OCI-LY1 (cell line): ENCODE results near the gene FRY.

Experiments
- H2AFZ ChIP-seq: fragments of 200-600 bp; sonication (generic), shearing (Covaris generic); 2 replicates; pipeline ENCODE4 v1.6.0; 2014; ENCODE audit warnings: antibody characterized with exemption, mild to moderate bottlenecking, low read length
- H3F3A ChIP-seq: fragments of 200-600 bp; sonication (generic), shearing (Covaris generic); 2 replicates; pipeline ENCODE4 v1.6.0; 2014; ENCODE audit warnings: mild to moderate bottlenecking, antibody characterized with exemption, low read length, moderate library complexity; ENCODE audit not compliant: insufficient read depth
- H3K27ac ChIP-seq: fragments of 200-600 bp; sonication (generic); 2 replicates; pipeline ENCODE4 v1.5.1; 2014; ENCODE audit warnings: low read length, mixed run types, mild to moderate bottlenecking, low read depth; ENCODE audit not compliant: poor library complexity, severe bottlenecking
- H3K27me3 ChIP-seq: fragments of 200-600 bp; sonication (generic); 2 replicates; pipeline ENCODE4 v1.6.0; 2014; ENCODE audit warnings: antibody characterized with exemption, mild to moderate bottlenecking, low read length, moderate library complexity; ENCODE audit not compliant: insufficient read depth
- H3K36me3 ChIP-seq: fragments of 200-600 bp; sonication (generic); 2 replicates; pipeline ENCODE4 v1.6.1; 2014; ENCODE audit warnings: mild to moderate bottlenecking, antibody characterized with exemption, low read length, moderate library complexity, mixed read lengths; ENCODE audit not compliant: insufficient read depth
- H3K4me1 ChIP-seq: fragments of 200-600 bp; sonication (generic); 2 replicates; pipeline ENCODE4 v1.5.1; 2014; ENCODE audit warnings: mild to moderate bottlenecking, low read length, moderate library complexity; ENCODE audit not compliant: insufficient read depth, severe bottlenecking
- H3K4me2 ChIP-seq: fragments of 200-600 bp; sonication (generic), shearing (Covaris generic); 2 replicates; pipeline ENCODE4 v1.6.1; 2014; ENCODE audit warnings: low read length
- H3K4me3 ChIP-seq: fragments of 200-600 bp; sonication (generic); 2 replicates; pipeline ENCODE4 v1.5.1; 2014; ENCODE audit warnings: low read length, low read depth, mild to moderate bottlenecking, mixed read lengths; ENCODE audit not compliant: poor library complexity, severe bottlenecking
- H3K79me2 ChIP-seq: fragments of 200-600 bp; shearing (Covaris generic); 2 replicates; pipeline ENCODE4 v1.6.1; 2016; ENCODE audit warnings: mixed run types, low read length, mixed read lengths; ENCODE audit not compliant: insufficient read depth
- H3K9ac ChIP-seq: fragments of 200-600 bp; sonication (generic), shearing (Covaris generic); 2 replicates; pipeline ENCODE4 v1.6.1; 2014; ENCODE audit warnings: mild to moderate bottlenecking, low read length, mixed read lengths
- H3K9me2 ChIP-seq: fragments of 200-600 bp; sonication (generic), shearing (Covaris generic); 2 replicates; pipeline ENCODE4 v1.6.1; 2014; ENCODE audit warnings: low read depth, mild to moderate bottlenecking, low read length, mixed read lengths
- H3K9me3 ChIP-seq: fragments of 200-600 bp; shearing (Covaris generic); 2 replicates; pipeline ENCODE4 v1.6.1; 2014; ENCODE audit warnings: low read length, mixed read lengths
- H4K20me1 ChIP-seq: fragments of 200-600 bp; sonication (generic), shearing (Covaris generic); 2 replicates; pipeline ENCODE4 v1.6.0; 2016; ENCODE audit warnings: mild to moderate bottlenecking, low read length; ENCODE audit not compliant: insufficient read depth
- EZH2 ChIP-seq: fragments of 200-600 bp; sonication (generic), shearing (Covaris generic); IDR thresholded peaks from 2 replicates; pipeline ENCODE4 v1.8.0; 2017; ENCODE audit warnings: borderline replicate concordance, mixed run types, mild to moderate bottlenecking, antibody characterized with exemption, low read length, moderate library complexity, mixed read lengths
- TF ChIP-seq, protein P1 (sequence below): fragments of 200-600 bp; sonication (generic), shearing (Covaris generic); IDR thresholded peaks from 2 replicates; pipeline ENCODE4 v1.5.1; 2017; ENCODE audit warnings: mild to moderate bottlenecking, antibody characterized with exemption, low read length, moderate library complexity, mixed read lengths

The FRY gene

DNA sequence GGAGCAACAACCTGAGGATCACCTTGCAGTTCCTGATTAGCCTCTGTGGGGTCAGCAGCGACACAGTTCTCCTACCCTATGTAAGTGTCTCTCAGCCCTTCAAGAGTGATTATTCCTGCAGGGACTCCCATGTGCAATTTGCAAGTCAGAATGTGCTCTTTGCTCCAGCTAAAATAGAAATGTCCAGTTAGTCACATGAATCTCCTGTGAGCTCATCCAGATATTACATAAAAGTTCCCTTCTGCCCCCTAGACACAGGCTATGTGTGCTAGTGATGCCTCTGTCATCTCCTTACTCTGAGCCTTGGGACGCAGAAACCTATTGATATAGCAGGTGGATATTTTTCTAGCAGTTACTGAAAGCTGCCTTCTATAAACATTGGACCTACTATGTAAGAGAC is 178.1 kb downstream of the FRY start:
- Histone ChIP-seq H3K27me3 (no peaks in the 10 kb centered on the region), H3K4me3 (no peak overlapping the region), H2AFZ (no peak overlapping the region), H3F3A (no peaks in the 10 kb centered on the region), H4K20me1 (no peaks in the 10 kb centered on the region), H3K9ac (no peak overlapping the region), H3K27ac (no peak overlapping the region), H3K79me2 (no peaks in the 10 kb centered on the region), H3K9me3 (no peaks in the 10 kb centered on the region), H3K4me2 (no peak overlapping the region), H3K4me1 (no peaks in the 10 kb centered on the region), H3K9me2 (no peaks in the 10 kb centered on the region), H3K36me3 (no peaks in the 10 kb centered on the region)
- TF ChIP-seq EZH2, result no peak
- TF ChIP-seq, protein P1, sequence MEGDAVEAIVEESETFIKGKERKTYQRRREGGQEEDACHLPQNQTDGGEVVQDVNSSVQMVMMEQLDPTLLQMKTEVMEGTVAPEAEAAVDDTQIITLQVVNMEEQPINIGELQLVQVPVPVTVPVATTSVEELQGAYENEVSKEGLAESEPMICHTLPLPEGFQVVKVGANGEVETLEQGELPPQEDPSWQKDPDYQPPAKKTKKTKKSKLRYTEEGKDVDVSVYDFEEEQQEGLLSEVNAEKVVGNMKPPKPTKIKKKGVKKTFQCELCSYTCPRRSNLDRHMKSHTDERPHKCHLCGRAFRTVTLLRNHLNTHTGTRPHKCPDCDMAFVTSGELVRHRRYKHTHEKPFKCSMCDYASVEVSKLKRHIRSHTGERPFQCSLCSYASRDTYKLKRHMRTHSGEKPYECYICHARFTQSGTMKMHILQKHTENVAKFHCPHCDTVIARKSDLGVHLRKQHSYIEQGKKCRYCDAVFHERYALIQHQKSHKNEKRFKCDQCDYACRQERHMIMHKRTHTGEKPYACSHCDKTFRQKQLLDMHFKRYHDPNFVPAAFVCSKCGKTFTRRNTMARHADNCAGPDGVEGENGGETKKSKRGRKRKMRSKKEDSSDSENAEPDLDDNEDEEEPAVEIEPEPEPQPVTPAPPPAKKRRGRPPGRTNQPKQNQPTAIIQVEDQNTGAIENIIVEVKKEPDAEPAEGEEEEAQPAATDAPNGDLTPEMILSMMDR, result no peak

DNA sequence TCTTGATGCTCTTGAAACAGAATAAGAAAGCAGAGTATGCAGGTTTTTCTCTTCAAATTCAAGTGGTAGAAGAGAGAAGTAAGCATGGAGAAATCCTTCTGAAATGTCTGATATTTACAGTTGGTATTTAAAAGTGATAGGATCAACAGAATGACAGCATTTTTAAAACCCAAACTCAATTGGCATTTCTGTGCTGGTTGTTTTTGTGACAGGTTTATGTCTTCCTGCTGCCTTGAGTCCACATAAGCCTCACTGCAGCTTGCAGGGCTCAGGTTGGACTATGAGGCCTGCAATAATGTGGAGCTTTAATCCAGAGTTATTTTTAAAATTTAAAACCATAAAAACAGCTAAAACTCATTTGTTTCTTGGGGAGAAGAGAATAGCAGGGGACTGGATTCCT is 178.5 kb downstream of the FRY start:
- H3K79me2 ChIP-seq, result no peaks in the 10 kb centered on the region
- H3K4me2 ChIP-seq, result no peak overlapping the region
- H4K20me1 ChIP-seq, result no peaks in the 10 kb centered on the region
- H3K4me1 ChIP-seq, result no peaks in the 10 kb centered on the region
- no peak overlapping the region for H3K9ac ChIP-seq
- no peaks in the 10 kb centered on the region for H3K27me3 ChIP-seq
- no peak overlapping the region for H3K4me3 ChIP-seq
- TF ChIP-seq, protein P1, result no peak
- TF ChIP-seq EZH2, result no peak
- H3F3A ChIP-seq, result no peaks in the 10 kb centered on the region
- no peaks in the 10 kb centered on the region for H3K9me3 ChIP-seq
- H3K27ac ChIP-seq, result no peak overlapping the region
- no peak overlapping the region for H2AFZ ChIP-seq
- H3K9me2 ChIP-seq, result no peaks in the 10 kb centered on the region; the same call in 1 of the 2 replicates
- no peaks in the 10 kb centered on the region for H3K36me3 ChIP-seq

DNA sequence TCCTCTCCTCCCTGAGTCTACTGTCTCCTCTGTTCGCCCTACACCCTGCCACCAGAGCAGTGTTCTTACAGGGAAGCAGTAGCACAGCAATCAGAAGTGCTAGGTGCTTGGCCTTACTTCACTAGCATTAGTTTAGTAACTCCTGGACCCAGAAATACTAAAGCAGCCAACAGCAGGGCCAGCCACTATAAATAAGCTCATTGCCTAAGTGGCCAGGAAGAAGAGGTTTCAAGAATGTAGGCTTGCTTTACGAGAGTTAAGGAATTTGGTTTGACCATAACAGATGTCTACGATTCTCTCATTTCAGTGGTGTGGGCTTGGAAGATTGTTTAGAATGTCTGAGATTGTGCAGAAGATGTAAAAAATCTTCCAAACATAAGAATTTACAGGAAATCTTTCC is 180.2 kb downstream of the FRY start:
- H3K27me3 ChIP-seq, result no peaks in the 10 kb centered on the region
- no peaks in the 10 kb centered on the region for H3K79me2 ChIP-seq
- H3F3A ChIP-seq, result no peaks in the 10 kb centered on the region
- H3K9ac ChIP-seq, result no peak overlapping the region
- TF ChIP-seq, protein P1, result no peak
- no peak for TF ChIP-seq EZH2
- H3K36me3 ChIP-seq, result no peaks in the 10 kb centered on the region
- H3K9me3 ChIP-seq, result no peaks in the 10 kb centered on the region
- H4K20me1 ChIP-seq, result no peaks in the 10 kb centered on the region
- H3K4me2 ChIP-seq, result no peak overlapping the region
- H3K9me2 ChIP-seq, result no peaks in the 10 kb centered on the region; the same call in 1 of the 2 replicates
- no peak overlapping the region for H2AFZ ChIP-seq
- no peaks in the 10 kb centered on the region for H3K4me1 ChIP-seq
- no peak overlapping the region for H3K4me3 ChIP-seq
- H3K27ac ChIP-seq, result no peak overlapping the region
